Chondrocyte (in vitro differentiated cells): ENCODE measurements around the gene SLC25A6. TPM values are rescaled to one million over a fixed set of nuclear protein-coding genes. Genes with fewer than 3 reads are reported as not detected.

Experiments
- DNase-seq: peaks from one replicate; pipeline ENCODE4 v3.0.0; 2021; ENCODE audit warnings: mixed read lengths, low spot score
- H3K27ac Mint-ChIP-seq: one replicate; pipeline ENCODE4 v1.8.0; 2021; ENCODE audit warnings: mild to moderate bottlenecking, moderate library complexity, mixed read lengths; ENCODE audit not compliant: unreplicated experiment
- H3K27me3 Mint-ChIP-seq: 2 replicates; pipeline ENCODE4 v1.8.0; 2021; ENCODE audit warnings: low read depth, mixed read lengths
- H3K36me3 Mint-ChIP-seq: 2 replicates; pipeline ENCODE4 v1.8.0; 2021; ENCODE audit warnings: low read depth, mixed read lengths
- H3K4me1 Mint-ChIP-seq: 2 replicates; pipeline ENCODE4 v1.8.0; 2021; ENCODE audit warnings: low read depth, mild to moderate bottlenecking, mixed read lengths
- H3K4me3 Mint-ChIP-seq: one replicate; pipeline ENCODE4 v1.8.0; 2021; ENCODE audit warnings: mild to moderate bottlenecking, moderate library complexity, mixed read lengths; ENCODE audit not compliant: unreplicated experiment
- H3K9me3 Mint-ChIP-seq: 2 replicates; pipeline ENCODE4 v1.8.0; 2021; ENCODE audit warnings: low read depth, mixed read lengths
- CTCF ChIP-seq: fragments of 200-600 bp; sonication (generic); IDR thresholded peaks from 2 replicates; pipeline ENCODE4 v1.5.0; 2021; ENCODE audit warnings: antibody characterized with exemption, mild to moderate bottlenecking, moderate library complexity
- total RNA-seq: library from RNA; stranded (reverse); gene quantifications from 3 replicates; pipeline ENCODE4 v1.2.1, GENCODE V29; 2021

Gene SLC25A6
- total RNA-seq, 1 donor from 2014 or later = 327 TPM

- Mint-ChIP-seq H3K4me3 (no peak overlapping the region), H3K27ac (no peak overlapping the region), H3K36me3 (peaks cover 24% of the 10 kb centered on the region), H3K9me3 (peaks cover 18% of the 10 kb centered on the region), H3K4me1 (no peaks in the 10 kb centered on the region), H3K27me3 (no peaks in the 10 kb centered on the region)
- peak; percentile 93 for DNase-seq
- TF ChIP-seq CTCF = no peak
Observed at GRCh38 chrX:1418901-1419544, 27.1 kb upstream of the SLC25A6 start.

GRCh38 chrX:1417921-1418771 lies 26.2 kb upstream of the SLC25A6 start:
- Mint-ChIP-seq H3K27ac (no peak overlapping the region), H3K36me3 (peaks cover 22% of the 10 kb centered on the region)
- TF ChIP-seq CTCF = no peak

GRCh38 chrX:1416965-1417760 lies 25.2 kb upstream of the SLC25A6 start:
- Mint-ChIP-seq H3K4me1 (no peaks in the 10 kb centered on the region), H3K27ac (no peak overlapping the region), H3K36me3 (peaks cover 20% of the 10 kb centered on the region), H3K9me3 (peaks cover 8% of the 10 kb centered on the region), H3K27me3 (no peaks in the 10 kb centered on the region), H3K4me3 (no peak overlapping the region)
- peak; percentile 47 for DNase-seq
- TF ChIP-seq CTCF = no peak

More at GRCh38 chrX:1417921-1418771, 26.2 kb upstream of the SLC25A6 start:
- Mint-ChIP-seq H3K27me3 (no peaks in the 10 kb centered on the region), H3K4me3 (no peak overlapping the region), H3K9me3 (peaks cover 13% of the 10 kb centered on the region), H3K4me1 (no peaks in the 10 kb centered on the region)
- peak; percentile 67 for DNase-seq

- peak; percentile 11 for DNase-seq
- Mint-ChIP-seq H3K36me3 (peaks cover 15% of the 10 kb centered on the region), H3K4me3 (no peak overlapping the region), H3K27ac (no peak overlapping the region), H3K4me1 (no peaks in the 10 kb centered on the region), H3K27me3 (no peaks in the 10 kb centered on the region), H3K9me3 (no peaks in the 10 kb centered on the region)
- TF ChIP-seq CTCF = no peak
Observed at GRCh38 chrX:1416327-1416784, 24.4 kb upstream of the SLC25A6 start.
